Spinal cord (tissue), 10 donors: ENCODE measurements around the gene PPP3R2. TPM values are rescaled to one million over a fixed set of nuclear protein-coding genes. Genes with fewer than 3 reads are reported as not detected.

ENCODE experiments used
- DNase-seq, 6 donors: peaks; one replicate each; pipeline versions ENCODE4 v3.0.0 to v3.0.0-alpha.2; 2013 to 2015; ENCODE audit warnings: low spot score in 6 of 6, low read depth in 4 of 6
- H3K27ac ChIP-seq: one replicate; pipeline ENCODE4 v1.5.1; 2013; ENCODE audit warnings: low read depth, low read length, control low read depth
- H3K27me3 ChIP-seq: one replicate; pipeline ENCODE4 v1.6.1; 2013; ENCODE audit warnings: low read length; ENCODE audit not compliant: control insufficient read depth, insufficient read depth
- H3K36me3 ChIP-seq: one replicate; pipeline ENCODE4 v1.6.1; 2013; ENCODE audit warnings: low read length; ENCODE audit not compliant: control insufficient read depth, insufficient read depth
- H3K4me1 ChIP-seq: one replicate; pipeline ENCODE4 v1.6.1; 2013; ENCODE audit warnings: low read length; ENCODE audit not compliant: control insufficient read depth, insufficient read depth
- H3K4me3 ChIP-seq: one replicate; pipeline ENCODE4 v1.5.1; 2013; ENCODE audit warnings: low read depth, low read length, control low read depth
- H3K9me3 ChIP-seq: one replicate; pipeline ENCODE4 v1.6.1; 2013; ENCODE audit warnings: low read length; ENCODE audit not compliant: control insufficient read depth, insufficient read depth
- WGBS: methylation state at CpG from one replicate; pipeline ENCODE4 v1.1.5; 2013; ENCODE audit warnings: missing lambda C conversion rate; ENCODE audit not compliant: insufficient coverage; 5-methylcytosine and 5-hydroxymethylcytosine counted together
- polyA plus RNA-seq, 2 donors: library from polyadenylated mRNA; unstranded; fragments of 120-200 nt; gene quantifications; one replicate each; pipeline ENCODE4 v1.2.1, GENCODE V29; 2013; ENCODE audit not compliant: insufficient read length in 2 of 2
- total RNA-seq, 2 donors: library from RNA; depleted of rRNA in 1 of 2; stranded (reverse); fragments of 120-200 nt in 1 of 2; fragments of >200 nt in 1 of 2; gene quantifications; one replicate each; pipeline versions ENCODE4 v1.2.3 to v1.2.4, GENCODE V29; 2013 to 2014
- donor health status: healthy.

PPP3R2 gene
- total and polyA plus RNA-seq, 4 donors, result 0.17 to 0.61 (median 0.57) TPM

DNA sequence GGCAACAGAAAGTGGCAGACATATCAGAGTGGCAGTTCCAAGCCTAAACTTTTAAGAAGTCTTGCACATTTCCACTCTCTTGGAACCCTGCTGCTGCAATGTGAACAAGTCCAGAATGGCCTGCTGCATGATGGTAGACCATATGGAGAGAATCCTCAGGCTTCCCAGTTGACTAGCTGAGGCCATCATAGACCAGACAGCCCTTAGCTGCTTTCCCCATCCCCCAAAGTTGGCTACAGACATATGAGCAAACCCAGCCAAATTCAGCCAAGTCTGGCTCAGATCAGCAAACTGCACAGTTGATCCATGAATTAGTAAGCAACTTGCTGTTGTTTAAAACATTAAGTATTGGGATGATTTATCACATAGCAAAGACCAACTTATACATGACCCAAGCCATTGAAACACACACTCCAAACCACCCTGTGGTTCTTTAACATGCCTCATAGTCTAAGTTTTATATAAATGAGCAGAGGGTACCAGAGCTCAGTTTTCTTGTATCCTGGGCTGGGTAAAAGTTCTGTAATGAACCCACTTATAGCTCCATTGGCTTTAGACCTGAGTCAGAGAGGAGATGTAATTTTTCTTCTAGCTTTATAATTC, 19.9 kb downstream of the PPP3R2 start:
- H3K27ac ChIP-seq, result no peak overlapping the region
- H3K36me3 ChIP-seq, result peaks cover 4% of the 10 kb centered on the region
- peak in 2 of 6 donors; percentile 30 to 92 for DNase-seq
- no peak overlapping the region for H3K4me3 ChIP-seq
- H3K9me3 ChIP-seq, result no peaks in the 10 kb centered on the region
- H3K4me1 ChIP-seq, result no peaks in the 10 kb centered on the region
- H3K27me3 ChIP-seq, result no peaks in the 10 kb centered on the region

DNA sequence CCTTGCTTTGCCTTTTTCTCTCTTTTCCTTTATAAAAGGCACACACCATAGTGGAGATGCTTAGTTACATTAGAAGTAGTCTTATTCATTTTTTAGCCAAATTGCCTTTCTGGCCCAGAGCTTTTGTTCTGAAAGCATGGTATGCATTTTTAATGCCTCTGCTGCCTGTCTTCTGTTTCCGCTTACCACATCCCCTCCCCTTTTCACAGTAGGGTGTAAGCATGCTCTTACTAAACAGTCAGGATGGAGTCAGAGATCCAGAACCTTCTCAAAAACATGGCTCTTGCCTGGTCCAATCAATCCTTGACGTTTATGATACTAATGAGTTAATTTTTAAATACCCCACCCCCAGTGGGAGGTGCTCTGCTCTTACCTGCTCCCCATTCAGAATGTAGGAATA, 22.5 kb downstream of the PPP3R2 start:
- Histone ChIP-seq H3K27me3 (no peaks in the 10 kb centered on the region), H3K4me1 (no peaks in the 10 kb centered on the region), H3K36me3 (peaks cover 6% of the 10 kb centered on the region), H3K4me3 (no peak overlapping the region), H3K27ac (no peak overlapping the region), H3K9me3 (no peaks in the 10 kb centered on the region)
- DNase-seq, result no peak
- no CpG with 5 or more reads among the region's 2 CpGs for WGBS

DNA sequence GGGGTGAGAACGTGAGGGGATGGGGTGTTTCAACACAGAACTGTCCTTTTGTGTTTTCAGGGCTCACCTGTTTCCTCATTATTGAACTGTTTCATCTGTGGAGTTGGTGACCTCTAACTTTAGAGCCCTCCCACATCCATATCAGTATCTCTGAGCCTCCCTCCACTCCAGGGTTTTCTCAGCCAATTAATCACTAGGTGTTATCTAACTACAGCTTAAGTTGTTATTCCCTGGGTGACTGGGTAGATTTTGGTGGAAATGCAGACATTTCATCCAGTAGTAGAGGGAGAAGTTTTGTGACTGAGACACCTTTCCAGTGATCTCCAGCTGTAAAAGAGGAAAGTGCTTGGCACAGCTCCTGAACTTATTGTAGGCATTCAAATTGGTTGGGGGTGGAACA, 23.7 kb downstream of the PPP3R2 start:
- Histone ChIP-seq H3K27me3 (no peaks in the 10 kb centered on the region), H3K9me3 (no peaks in the 10 kb centered on the region), H3K27ac (no peak overlapping the region), H3K36me3 (peaks cover 6% of the 10 kb centered on the region), H3K4me1 (no peaks in the 10 kb centered on the region), H3K4me3 (no peak overlapping the region)
- no peak for DNase-seq
- no CpG with 5 or more reads among the region's 1 CpG for WGBS

DNA sequence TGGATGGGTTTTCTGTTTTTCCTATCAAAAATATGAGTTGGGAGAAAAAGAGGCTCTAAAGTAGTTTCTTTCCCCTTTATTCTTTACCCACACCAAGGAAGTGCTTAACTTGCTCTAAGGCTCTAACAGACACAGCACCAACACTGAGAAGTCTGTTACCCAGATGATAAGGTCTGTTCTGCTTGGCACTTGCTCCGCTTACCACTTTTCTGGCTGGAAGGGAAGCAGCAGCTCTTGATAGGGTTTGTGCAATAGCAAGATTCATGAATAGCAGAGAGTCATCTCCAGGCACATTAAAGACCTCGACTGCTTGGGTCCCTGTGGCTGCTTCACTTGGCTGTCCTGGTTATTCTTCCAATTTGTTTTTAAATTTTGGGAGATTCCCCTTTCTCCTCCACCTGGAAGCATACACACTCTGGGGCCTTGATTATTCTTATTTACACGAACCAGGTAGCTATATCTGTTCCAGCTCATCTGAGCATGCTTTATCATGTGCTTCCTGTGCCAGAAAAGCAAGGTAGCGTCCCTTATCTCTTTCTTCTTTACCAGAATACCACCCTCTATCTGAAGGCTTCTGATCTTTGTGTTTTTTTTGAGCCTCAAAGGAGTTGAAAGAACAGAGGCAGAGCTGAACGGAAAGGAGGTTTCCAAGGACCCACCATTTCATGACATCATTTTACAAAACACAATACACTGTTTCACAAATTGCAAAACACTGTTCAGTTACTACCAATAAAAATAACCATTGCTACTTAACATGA, 24.8 kb downstream of the PPP3R2 start:
- no peak overlapping the region for H3K4me3 ChIP-seq
- H3K9me3 ChIP-seq, result no peaks in the 10 kb centered on the region
- no peaks in the 10 kb centered on the region for H3K4me1 ChIP-seq
- no peaks in the 10 kb centered on the region for H3K27me3 ChIP-seq
- 89% methylated on average over 4 of the region's 5 CpGs for WGBS
- H3K27ac ChIP-seq, result no peak overlapping the region
- H3K36me3 ChIP-seq, result peaks cover 8% of the 10 kb centered on the region
- DNase-seq, result peak in 1 of 6 donors; percentile 56

DNA sequence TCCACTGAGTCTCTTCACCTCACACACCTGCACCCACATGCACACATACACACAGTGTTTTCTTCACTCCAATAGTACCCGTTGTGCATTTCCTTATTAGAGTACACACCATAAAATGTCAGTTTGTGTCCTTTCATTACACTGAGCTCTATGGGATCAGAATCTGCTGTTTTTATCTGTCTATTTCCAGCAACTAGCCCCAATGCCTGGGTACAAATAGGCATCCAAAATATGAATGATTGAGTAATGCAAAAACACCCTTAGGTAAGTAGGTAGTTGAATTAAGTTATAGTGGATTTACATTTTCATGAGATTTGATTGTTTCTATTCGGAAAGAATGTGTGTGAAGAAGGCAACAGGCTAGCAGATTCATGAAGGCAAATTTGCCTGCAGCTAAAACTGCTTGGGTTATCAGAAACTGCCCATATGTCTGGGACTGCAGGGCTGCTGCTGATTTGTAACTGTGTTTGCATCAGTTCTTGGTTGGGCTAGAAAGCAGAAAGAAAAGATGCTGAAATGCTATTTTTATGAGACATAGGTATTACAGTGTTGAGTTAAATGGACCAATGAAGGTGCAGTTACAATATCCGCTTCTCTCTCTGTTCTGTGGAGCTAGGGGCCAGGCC, 26.9 kb downstream of the PPP3R2 start:
- Histone ChIP-seq H3K4me1 (no peaks in the 10 kb centered on the region), H3K36me3 (peaks cover 18% of the 10 kb centered on the region)
- 77% methylated on average over 2 of the region's 3 CpGs for WGBS

DNA sequence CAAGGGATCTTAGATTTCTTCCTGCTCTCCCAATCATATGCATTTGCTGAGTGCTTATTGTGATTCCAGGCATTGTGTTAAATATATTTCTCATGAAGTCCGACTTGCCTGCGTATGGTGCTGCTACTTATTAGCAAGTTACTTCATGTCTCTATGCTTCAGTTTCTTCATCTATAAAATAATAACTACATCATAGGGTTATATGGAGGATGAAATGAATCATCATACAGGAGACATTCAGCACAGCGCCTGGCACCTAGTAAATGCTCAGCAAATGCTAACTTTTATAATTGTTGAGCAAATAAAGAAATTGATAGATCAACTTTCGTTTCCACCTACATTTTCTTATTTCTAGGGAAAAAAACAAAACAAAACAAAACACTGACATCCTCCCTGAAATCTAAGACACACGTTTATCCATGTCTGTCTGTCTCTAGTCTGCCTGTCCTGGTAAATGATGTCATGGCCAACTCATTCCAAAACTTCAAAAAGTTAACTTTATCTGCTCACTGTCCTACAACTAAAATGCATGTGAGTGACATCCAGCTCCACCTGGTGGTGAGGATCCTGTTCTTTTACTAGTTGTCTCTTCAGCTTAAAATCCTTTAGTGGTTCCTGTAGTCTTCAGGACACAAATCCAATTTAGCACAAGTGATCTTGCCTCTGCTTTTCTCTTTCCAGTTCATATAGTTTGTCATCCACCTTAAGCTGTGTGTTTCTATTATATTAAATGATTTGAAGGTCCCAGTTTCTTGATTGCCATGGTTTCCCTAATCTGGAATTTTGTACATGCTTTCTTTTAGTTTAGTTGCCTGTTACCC, 27.7 kb downstream of the PPP3R2 start:
- Histone ChIP-seq H3K36me3 (peaks cover 17% of the 10 kb centered on the region), H3K27me3 (no peaks in the 10 kb centered on the region), H3K4me3 (no peak overlapping the region), H3K4me1 (no peaks in the 10 kb centered on the region), H3K9me3 (no peaks in the 10 kb centered on the region), H3K27ac (no peak overlapping the region)
- WGBS, result 85% methylated on average over 2 of the region's 5 CpGs
- DNase-seq, result peak in 2 of 6 donors; percentile 20 to 53

More for the DNA sequence above, 26.9 kb downstream of the PPP3R2 start:
- no peak overlapping the region for H3K4me3 ChIP-seq
- no peak for DNase-seq
- H3K9me3 ChIP-seq, result no peaks in the 10 kb centered on the region
- H3K27me3 ChIP-seq, result no peaks in the 10 kb centered on the region
- no peak overlapping the region for H3K27ac ChIP-seq

DNA sequence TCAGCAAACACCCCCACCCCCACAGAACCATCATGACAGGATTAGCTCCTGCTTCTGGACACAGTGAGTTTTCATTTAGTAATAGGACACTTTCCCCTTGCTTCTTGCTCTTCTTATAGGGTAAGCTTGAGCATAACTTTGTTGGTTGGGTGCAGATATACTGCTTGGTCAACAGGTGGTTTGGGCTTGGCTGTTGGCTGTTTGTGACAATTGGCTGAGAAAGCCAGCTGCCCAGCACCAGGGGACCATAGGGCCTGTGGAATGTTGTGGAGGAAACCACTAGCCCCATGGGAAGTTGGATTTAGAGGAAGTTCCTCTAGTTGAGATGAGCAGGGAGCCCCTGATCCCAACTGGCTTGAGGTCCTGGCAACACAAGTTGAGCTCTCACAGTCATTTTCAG, 30.5 kb downstream of the PPP3R2 start:
- Histone ChIP-seq H3K27ac (no peak overlapping the region), H3K4me3 (no peak overlapping the region), H3K36me3 (peaks cover 24% of the 10 kb centered on the region), H3K9me3 (no peaks in the 10 kb centered on the region), H3K4me1 (no peaks in the 10 kb centered on the region), H3K27me3 (no peaks in the 10 kb centered on the region)
- DNase-seq, result no peak

DNA sequence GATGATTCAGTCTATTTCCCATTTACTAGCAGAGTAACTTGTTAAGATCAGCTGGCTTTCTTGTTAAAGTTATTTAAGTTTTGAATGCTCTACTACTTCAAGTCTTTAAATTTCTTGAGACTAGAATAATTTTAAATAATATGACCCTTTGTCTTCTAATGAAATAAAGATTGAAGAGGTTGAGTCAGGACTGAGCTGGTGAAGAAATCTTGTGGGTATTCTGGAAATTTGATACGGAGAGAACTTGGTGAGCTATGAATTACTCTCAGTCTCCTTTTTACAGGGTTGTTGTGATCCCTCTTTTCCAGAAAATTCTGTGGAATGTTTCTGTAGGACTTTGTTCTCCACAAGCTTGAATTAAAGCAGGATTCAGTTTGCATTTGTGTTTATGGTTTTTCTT, 31.8 kb downstream of the PPP3R2 start:
- no peak overlapping the region for H3K27ac ChIP-seq
- H3K4me3 ChIP-seq, result no peak overlapping the region
- WGBS, result 100% methylated on average over 1 of the region's 1 CpG
- peaks cover 22% of the 10 kb centered on the region for H3K36me3 ChIP-seq
- H3K9me3 ChIP-seq, result no peaks in the 10 kb centered on the region
- no peak for DNase-seq
- H3K27me3 ChIP-seq, result no peaks in the 10 kb centered on the region
- no peaks in the 10 kb centered on the region for H3K4me1 ChIP-seq

DNA sequence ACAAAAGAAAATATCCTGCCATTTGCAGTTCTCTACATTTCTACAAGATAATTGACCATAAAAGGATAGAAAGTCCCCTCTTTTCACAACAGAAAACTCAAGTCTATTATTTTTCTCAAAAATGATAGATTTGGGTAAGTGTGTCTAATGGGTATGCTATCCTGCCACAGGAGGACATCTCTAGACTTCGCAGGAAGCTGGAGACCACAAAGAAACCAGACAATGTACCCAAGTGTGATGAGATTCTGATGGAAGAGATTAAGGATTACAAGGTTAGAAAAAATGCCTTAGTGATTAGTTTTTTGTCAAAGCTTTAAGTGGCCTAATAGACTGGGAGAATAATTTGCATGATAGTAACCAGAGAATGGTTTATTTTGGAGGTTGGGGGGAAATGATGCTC, 33.0 kb downstream of the PPP3R2 start:
- 100% methylated on average over 1 of the region's 1 CpG for WGBS

More for the DNA sequence above, 33.0 kb downstream of the PPP3R2 start:
- peaks cover 25% of the 10 kb centered on the region for H3K36me3 ChIP-seq
- H3K4me1 ChIP-seq, result no peaks in the 10 kb centered on the region
- no peak overlapping the region for H3K4me3 ChIP-seq
- H3K9me3 ChIP-seq, result no peaks in the 10 kb centered on the region
- no peak for DNase-seq
- no peak overlapping the region for H3K27ac ChIP-seq
- H3K27me3 ChIP-seq, result no peaks in the 10 kb centered on the region
